HG02981 (cell line): ENCODE measurements around the gene ASCC3.
"Not testable (repeated sequence)": the region's sequence is repeated elsewhere in the genome, so short reads cannot be mapped to it uniquely, and the experiment has no call there.

Source experiments
- ATAC-seq: cut with Tn5 transposase; IDR thresholded peaks from one replicate; pipeline ENCODE4 v1.9.1; 2021; ENCODE audit warnings: mild to moderate bottlenecking, moderate library complexity; ENCODE audit not compliant: unreplicated experiment

Gene ASCC3

GRCh38 chr6:100880853-100881706 is at the start of gene ASCC3:
TSS of gene ASCC3 (minus strand) at chr6:100881329. CDS start at chr6:100867997, 13,332 bp downstream.
- peak; percentile 97 for ATAC-seq

GRCh38 chr6:100925749-100926148 is 44.6 kb upstream of the ASCC3 start:
- no peak for ATAC-seq

- ATAC-seq: no peak
Observed at GRCh38 chr6:100924534-100925227, 43.6 kb upstream of the ASCC3 start.

- ATAC-seq: no peak
Observed at GRCh38 chr6:100923481-100924165, 42.5 kb upstream of the ASCC3 start.

GRCh38 chr6:100920028-100920605 is 39.0 kb upstream of the ASCC3 start:
- no peak for ATAC-seq

- no peak for ATAC-seq
Observed at GRCh38 chr6:100918152-100918551, 37.0 kb upstream of the ASCC3 start.

GRCh38 chr6:100915876-100916275 is 34.7 kb upstream of the ASCC3 start:
- no peak for ATAC-seq

- ATAC-seq: no peak
Observed at GRCh38 chr6:100913400-100914276, 32.5 kb upstream of the ASCC3 start.

- no peak for ATAC-seq
Observed at GRCh38 chr6:100906325-100906724, 25.2 kb upstream of the ASCC3 start.

GRCh38 chr6:100905067-100905466 is 23.9 kb upstream of the ASCC3 start:
- no peak for ATAC-seq

GRCh38 chr6:100904316-100904715 is 23.2 kb upstream of the ASCC3 start:
- ATAC-seq: no peak

GRCh38 chr6:100901582-100901981 is 20.5 kb upstream of the ASCC3 start:
- no peak for ATAC-seq

- ATAC-seq: no peak
Observed at GRCh38 chr6:100899202-100899601, 18.1 kb upstream of the ASCC3 start.

GRCh38 chr6:100897671-100898070 is 16.5 kb upstream of the ASCC3 start:
- no peak for ATAC-seq

GRCh38 chr6:100893743-100894142 is 12.6 kb upstream of the ASCC3 start:
- ATAC-seq: no peak

- no peak for ATAC-seq
Observed at GRCh38 chr6:100892693-100893092, 11.6 kb upstream of the ASCC3 start.

- ATAC-seq: no peak
Observed at GRCh38 chr6:100892116-100892515, 11.0 kb upstream of the ASCC3 start.

- no peak for ATAC-seq
Observed at GRCh38 chr6:100891079-100891478, 9.9 kb upstream of the ASCC3 start.

- not testable (repeated sequence) for ATAC-seq
Observed at GRCh38 chr6:100890646-100891045, 9.5 kb upstream of the ASCC3 start.

GRCh38 chr6:100889351-100889750 is 8.2 kb upstream of the ASCC3 start:
- ATAC-seq: no peak
